Endothelial cell of hepatic sinusoid (primary cell): Measurements from ENCODE around the gene LCP1.
"Not testable (repeated sequence)": the region's sequence is repeated elsewhere in the genome, so short reads cannot be mapped to it uniquely, and the experiment has no call there.

ENCODE experiments used
- in situ Hi-C: cut with HindIII; loops from 2 replicates; pipeline ENCODE4 v1.10.0; 2017; ENCODE audit warnings: low sequenced_read_pairs

The LCP1 gene, protein sequence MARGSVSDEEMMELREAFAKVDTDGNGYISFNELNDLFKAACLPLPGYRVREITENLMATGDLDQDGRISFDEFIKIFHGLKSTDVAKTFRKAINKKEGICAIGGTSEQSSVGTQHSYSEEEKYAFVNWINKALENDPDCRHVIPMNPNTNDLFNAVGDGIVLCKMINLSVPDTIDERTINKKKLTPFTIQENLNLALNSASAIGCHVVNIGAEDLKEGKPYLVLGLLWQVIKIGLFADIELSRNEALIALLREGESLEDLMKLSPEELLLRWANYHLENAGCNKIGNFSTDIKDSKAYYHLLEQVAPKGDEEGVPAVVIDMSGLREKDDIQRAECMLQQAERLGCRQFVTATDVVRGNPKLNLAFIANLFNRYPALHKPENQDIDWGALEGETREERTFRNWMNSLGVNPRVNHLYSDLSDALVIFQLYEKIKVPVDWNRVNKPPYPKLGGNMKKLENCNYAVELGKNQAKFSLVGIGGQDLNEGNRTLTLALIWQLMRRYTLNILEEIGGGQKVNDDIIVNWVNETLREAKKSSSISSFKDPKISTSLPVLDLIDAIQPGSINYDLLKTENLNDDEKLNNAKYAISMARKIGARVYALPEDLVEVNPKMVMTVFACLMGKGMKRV

GRCh38 chr13:46181840-46182490, at the start of gene LCP1:
LCP1 (minus strand) TSS chr13:46182177; CDS start chr13:46159662, 22,515 bp downstream.
- in situ Hi-C loops = no loop called here

DNA sequence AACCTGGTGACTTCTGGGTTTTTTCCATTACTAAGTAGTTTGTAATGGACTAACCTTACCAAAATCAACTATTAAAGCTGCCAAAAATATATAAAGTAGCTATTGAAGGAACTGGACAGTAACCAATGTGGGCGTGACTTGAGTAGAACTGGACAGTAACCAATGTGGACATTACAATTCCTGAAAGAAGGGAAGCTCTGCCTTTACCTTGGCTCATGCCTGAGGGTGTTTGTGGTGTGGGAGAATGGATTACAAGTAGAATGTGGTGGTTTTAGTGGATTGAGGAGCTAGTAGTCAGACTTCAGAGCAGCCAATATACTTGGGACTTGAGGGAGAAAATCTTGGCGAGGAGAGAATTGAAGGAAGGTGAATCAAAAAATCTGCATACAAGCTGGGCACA, 47.3 kb upstream of the LCP1 start:
- in situ Hi-C loops = no loop called here

DNA sequence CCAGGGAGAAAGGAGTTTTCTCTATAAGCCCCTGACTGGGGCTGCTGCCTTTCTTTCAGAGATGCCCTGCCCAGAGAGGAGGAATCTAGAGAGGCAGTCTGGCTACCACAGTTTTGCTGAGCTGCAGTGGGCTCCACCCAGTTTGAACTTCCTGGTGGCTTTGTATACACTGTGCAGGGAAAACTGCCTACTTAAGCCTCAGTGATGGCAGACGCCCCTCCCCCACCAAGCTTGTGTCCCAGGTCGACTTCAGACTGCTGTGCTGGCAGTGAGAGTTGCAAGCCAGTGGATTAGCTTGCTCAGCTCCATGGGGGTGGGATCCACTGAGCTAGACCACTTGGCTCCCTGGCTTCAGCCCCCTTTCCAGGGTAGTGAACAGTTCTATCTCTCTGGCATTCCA, 38.3 kb upstream of the LCP1 start:
- in situ Hi-C loops = not testable (repeated sequence)

- in situ Hi-C loops = not testable (repeated sequence)
Observed at GRCh38 chr13:46214741-46215140, 32.8 kb upstream of the LCP1 start.

- in situ Hi-C loops = no loop called here
Observed at GRCh38 chr13:46213242-46213641, 31.3 kb upstream of the LCP1 start.

DNA sequence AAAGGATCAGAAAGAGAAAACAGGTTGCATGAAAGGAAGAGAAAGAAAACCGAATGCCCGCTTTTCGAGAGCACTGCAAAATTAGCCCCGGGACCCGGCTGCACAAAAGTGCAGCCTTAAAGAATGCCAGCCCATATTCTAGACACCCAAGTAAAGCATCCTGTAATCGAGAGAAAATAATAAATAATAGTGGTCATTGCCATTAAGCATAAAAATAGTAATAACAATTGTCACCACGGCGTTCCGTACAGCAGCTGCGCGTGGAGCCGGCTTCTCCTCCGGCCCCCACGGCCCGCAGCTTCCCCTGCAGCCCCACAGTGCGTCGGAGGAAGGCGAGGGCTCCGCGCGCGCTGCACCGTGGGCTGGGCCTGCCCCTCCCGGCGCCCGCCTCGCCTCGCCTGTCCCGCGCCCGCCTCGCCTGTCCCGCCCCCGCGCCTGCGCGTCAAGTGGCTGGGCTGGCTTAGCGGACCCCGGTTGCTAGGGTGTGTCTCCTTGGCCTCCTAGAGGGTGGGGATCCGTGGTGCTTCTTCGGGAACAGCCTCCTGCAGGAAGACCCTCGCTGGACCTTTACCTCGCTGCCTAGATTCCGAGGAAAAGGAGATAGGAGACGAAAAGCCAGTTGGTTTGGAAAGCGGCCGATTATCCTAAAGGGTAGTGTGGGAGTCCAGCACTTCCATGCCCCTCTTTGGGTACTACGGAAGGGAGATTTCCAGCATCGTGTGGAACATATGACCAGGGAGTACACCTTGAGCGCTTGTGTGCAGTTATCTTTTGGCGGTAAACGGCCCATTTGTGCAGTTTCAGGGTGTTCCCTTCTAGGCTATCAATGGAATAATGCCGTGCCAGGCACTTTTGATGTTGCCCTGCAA, 29.7 kb upstream of the LCP1 start, which contains the start of gene LRRC63:
TSS of gene LRRC63 (plus strand) at position 446 of the 869 bp plus-strand sequence. CDS start 1,107 bp downstream, outside the sequence.
- in situ Hi-C loops = no loop called here

DNA sequence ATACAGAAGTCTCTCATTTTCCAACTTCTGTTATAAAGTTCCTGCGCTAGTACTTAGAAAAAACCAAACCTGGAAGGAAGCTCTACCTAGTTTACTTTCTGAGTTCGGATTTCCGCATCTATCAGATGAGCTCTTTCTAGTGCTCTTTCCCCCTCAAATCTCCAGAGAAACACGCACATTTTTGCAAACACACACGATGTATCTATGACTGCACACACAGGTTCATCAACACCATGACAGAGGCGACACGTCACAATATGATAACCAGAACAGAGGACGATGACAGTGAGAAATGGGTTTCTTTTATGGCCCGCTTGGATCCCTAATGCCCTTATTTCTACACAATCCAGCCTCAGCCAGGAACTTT, 29.1 kb upstream of the LCP1 start:
- in situ Hi-C loops = no loop called here

DNA sequence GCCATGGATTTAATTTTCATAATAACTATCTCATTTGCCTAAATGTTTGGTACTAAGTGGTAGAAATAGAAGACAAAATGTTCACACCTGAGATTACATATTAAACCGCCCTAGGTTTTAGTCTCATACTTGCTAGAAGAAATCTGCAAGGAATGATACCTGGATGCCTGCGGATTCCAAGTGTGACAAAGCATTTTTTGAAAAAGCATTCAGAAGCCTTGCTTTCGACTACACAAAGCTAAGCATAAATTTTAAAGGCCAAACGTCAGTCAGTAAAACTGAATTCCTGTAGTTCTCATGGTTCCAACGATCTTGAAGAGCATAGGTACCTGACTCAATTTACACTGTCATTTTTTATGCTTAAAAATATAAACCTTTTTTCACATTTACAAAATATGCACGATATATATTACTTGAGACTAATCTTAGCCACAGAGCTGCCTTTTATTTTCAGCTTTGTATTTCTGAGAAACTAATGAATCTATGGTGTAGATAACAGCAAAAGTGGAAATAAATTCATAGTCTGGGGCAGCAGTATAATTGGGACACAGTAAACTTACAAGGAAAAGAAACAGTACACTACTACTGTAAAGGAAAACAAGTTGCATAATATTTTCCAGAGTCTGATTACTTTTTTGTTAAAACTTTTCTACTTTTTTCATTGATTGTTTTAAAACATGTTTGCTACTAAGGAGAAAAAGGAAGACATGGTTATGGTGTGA, 28.5 kb upstream of the LCP1 start:
- in situ Hi-C loops = no loop called here

DNA sequence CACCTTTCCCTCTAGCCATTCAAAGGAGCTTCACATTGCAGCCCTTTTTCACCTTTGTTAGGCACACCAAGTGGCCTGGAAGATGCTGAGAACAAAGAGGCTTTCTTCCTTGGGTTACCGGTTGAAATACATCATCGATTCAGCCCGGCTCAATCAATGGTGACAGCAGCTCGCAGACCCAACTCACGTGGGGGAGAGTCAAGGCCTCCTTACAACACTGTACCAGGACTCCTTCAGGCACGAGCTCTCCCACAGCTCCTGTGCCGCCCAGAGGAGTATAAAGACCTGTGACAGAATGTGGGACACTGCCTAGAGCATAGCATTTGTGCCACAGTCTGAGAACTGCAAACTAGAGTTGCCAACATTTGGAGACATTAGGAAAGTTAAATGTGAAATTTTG, 25.9 kb upstream of the LCP1 start:
- in situ Hi-C loops = no loop called here

- in situ Hi-C loops = no loop called here
Observed at GRCh38 chr13:46206143-46206542, 24.2 kb upstream of the LCP1 start.

GRCh38 chr13:46202966-46203365, 21.0 kb upstream of the LCP1 start:
- in situ Hi-C loops = no loop called here

GRCh38 chr13:46202188-46202795, 20.3 kb upstream of the LCP1 start:
- in situ Hi-C loops = no loop called here

- in situ Hi-C loops = no loop called here
Observed at GRCh38 chr13:46198696-46199193, 16.8 kb upstream of the LCP1 start.

DNA sequence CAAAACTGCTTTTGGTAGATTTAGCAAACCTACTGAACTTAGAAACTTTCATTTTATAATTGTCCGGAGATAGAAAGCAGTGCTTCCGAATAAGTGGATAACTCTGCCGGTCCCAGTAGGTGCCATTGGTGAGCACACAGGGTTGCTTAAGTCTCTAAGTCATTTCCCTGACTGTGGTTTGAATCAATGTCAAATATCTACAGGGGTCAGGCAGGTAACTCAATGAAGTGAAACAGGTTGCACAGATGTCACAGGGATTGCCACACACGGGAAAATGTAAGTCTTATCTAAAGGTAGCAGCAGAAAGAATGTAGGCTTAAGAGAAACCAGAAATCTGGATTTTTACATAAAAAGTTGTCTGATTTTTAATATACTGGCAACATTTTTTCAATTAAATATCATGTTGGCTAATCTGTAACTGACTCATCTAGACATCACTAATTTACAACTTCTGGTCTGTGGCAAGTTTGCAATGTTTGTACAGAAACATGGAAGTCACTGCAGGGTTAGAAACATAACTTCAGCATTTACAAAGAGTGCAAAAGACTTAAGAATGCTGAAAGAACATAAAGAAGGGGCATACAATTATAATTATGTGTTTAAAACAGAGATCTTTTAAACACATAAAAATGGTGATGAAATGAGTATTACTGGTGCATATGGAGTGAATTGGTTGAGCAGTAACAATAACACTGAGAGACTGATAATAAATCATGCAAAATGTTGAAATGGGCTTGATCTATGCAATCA, 15.5 kb upstream of the LCP1 start:
- in situ Hi-C loops = no loop called here

- in situ Hi-C loops = no loop called here
Observed at GRCh38 chr13:46195016-46195415, 13.0 kb upstream of the LCP1 start.

- in situ Hi-C loops = no loop called here
Observed at GRCh38 chr13:46192412-46192811, 10.4 kb upstream of the LCP1 start.

GRCh38 chr13:46185634-46186033, 3.7 kb upstream of the LCP1 start:
- in situ Hi-C loops = no loop called here

GRCh38 chr13:46184277-46184699, 2.3 kb upstream of the LCP1 start:
- in situ Hi-C loops = no loop called here
